Left cardiac atrium (tissue), 4 donors: Measurements from ENCODE around the gene RAD21L1. TPM values are rescaled to one million over a fixed set of nuclear protein-coding genes. Genes with fewer than 3 reads are reported as not detected.

ENCODE experiments used
- ATAC-seq, 2 donors: fragments of 200-7000 bp; cut with Tn5 transposase; one replicate each; pipeline ENCODE4 v1.9.1; 2020; ENCODE audit warnings: mild to moderate bottlenecking in 2 of 2, moderate library complexity in 2 of 2
- DNase-seq: peaks from one replicate; pipeline ENCODE4 v3.0.0-alpha.2; 2020
- intact Hi-C, 2 donors: fragments of 100-400 bp; cut with DNase I; formaldehyde crosslinking; loops; one replicate each; pipeline versions ENCODE4 v1.14.1 to v1.15.1; 2022 to 2023
- total RNA-seq, 2 donors: library from RNA; stranded (reverse); fragmentation: NEBNext Ultra II Directional; extraction: Animal tissue kit (Norgen Biotek cat#: 25700); gene quantifications; one replicate each; pipeline ENCODE4 v1.2.1, GENCODE V29; 2021
- donor health status: DM: no; HTN: yes; CAD: no.
- donor health status: DM: no; HTN: yes; CAD: no; lungs with severe emphysema.
- donor health status: DM: yes; HTN: yes; CAD: no.
- donor health status: Dilated cardiomyopathy.

The RAD21L1 gene
- total RNA-seq, 2 donors from 2014 or later: not detected

GRCh38 chr20:1265226-1265915, 39.5 kb downstream of the RAD21L1 start:
- DNase-seq (no peak), ATAC-seq (no peak)
- intact Hi-C loops: no loop called here

- intact Hi-C loops: no loop called here
- no peak for ATAC-seq
- DNase-seq: no peak
Observed at GRCh38 chr20:1265916-1266166, 40.0 kb downstream of the RAD21L1 start.

- DNase-seq (peak; percentile 78), ATAC-seq (peak; percentile 92 to 95)
- intact Hi-C loops: no loop called here
Observed at GRCh38 chr20:1266167-1266973, 40.5 kb downstream of the RAD21L1 start, which contains the start of gene SNPH. Gene SNPH, plus strand, starts transcription at chr20:1266294. Its CDS starts 29,946 bp downstream, at chr20:1296240.

GRCh38 chr20:1267161-1267560, 41.3 kb downstream of the RAD21L1 start:
- DNase-seq (no peak), ATAC-seq (no peak)
- intact Hi-C loops: no loop called here

- no peak for ATAC-seq
- DNase-seq: no peak
- intact Hi-C loops: no loop called here
Observed at GRCh38 chr20:1267809-1268374, 42.0 kb downstream of the RAD21L1 start.

GRCh38 chr20:1269235-1269634, 43.4 kb downstream of the RAD21L1 start:
- no peak for ATAC-seq
- DNase-seq: no peak
- intact Hi-C loops: no loop called here

GRCh38 chr20:1269850-1270249, 44.0 kb downstream of the RAD21L1 start:
- ATAC-seq: no peak
- DNase-seq: no peak
- intact Hi-C loops: no loop called here

GRCh38 chr20:1272368-1273100, 46.7 kb downstream of the RAD21L1 start:
- DNase-seq (no peak), ATAC-seq (no peak)
- intact Hi-C loops: no loop called here

GRCh38 chr20:1273366-1273765, 47.5 kb downstream of the RAD21L1 start:
- ATAC-seq (no peak), DNase-seq (no peak)
- intact Hi-C loops: no loop called here

GRCh38 chr20:1274485-1275311, 48.9 kb downstream of the RAD21L1 start:
- intact Hi-C loops: no loop called here
- DNase-seq (no peak), ATAC-seq (no peak)

- intact Hi-C loops: no loop called here
- no peak for ATAC-seq
- no peak for DNase-seq
Observed at GRCh38 chr20:1275919-1276318, 50.1 kb downstream of the RAD21L1 start.

GRCh38 chr20:1277529-1278322, 51.9 kb downstream of the RAD21L1 start:
- ATAC-seq (no peak), DNase-seq (no peak)
- intact Hi-C loops: no loop called here

GRCh38 chr20:1278993-1279392, 53.1 kb downstream of the RAD21L1 start:
- no peak for ATAC-seq
- intact Hi-C loops: no loop called here

GRCh38 chr20:1280195-1281102, 54.6 kb downstream of the RAD21L1 start:
- ATAC-seq (peak in 1 of 2 donors; percentile 95), DNase-seq (no peak)
- intact Hi-C loops: no loop called here

More at GRCh38 chr20:1278993-1279392, 53.1 kb downstream of the RAD21L1 start:
- no peak for DNase-seq

- intact Hi-C loops: no loop called here
- no peak for DNase-seq
- peak in 1 of 2 donors; percentile 48 for ATAC-seq
Observed at GRCh38 chr20:1281279-1282057, 55.6 kb downstream of the RAD21L1 start.

- intact Hi-C loops: no loop called here
- ATAC-seq (no peak), DNase-seq (no peak)
Observed at GRCh38 chr20:1282966-1283365, 57.1 kb downstream of the RAD21L1 start.
